ENCODE results near the gene SNRK.

GRCh38 chr3:43373560-43373928 is 87.2 kb downstream of the SNRK start:
- TF ChIP-seq YY1 (IDR thresholded peaks at IDR 0.05; ENCODE audit: insufficient read depth, insufficient read length) (no peak), SUZ12 (IDR thresholded peaks at IDR 0.05; ENCODE audit: extremely low read depth, insufficient read depth, insufficient read length) (no peak)

Data from NT2/D1 (cell line).